ENCODE data around the gene ADRB2. TPM values are rescaled to one million over a fixed set of nuclear protein-coding genes. Genes with fewer than 3 reads are reported as not detected.

ADRB2 gene
- total RNA-seq, 1 experiment from 2014 or later: 1.0 TPM

DNA sequence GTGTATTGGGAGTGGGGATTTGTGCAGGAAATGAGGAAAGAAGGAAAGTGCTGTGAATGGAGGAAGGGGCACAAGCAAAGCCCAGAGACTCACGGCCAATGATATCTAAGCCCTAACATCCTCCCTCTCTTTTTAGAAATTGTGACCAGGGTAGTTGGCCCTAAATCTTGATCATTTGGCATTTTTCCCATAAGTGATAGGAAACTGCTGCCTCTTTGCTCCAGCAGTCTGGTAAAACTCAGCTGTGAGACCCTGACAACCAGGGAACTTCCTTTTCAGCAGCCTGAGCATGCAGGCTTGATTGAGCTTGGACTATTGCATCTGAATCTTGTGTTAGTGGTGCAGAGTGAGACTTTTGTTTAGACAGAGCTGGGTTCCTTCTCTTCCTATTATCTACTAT is 9.6 kb upstream of the ADRB2 start:
- TF ChIP-seq, protein P1, sequence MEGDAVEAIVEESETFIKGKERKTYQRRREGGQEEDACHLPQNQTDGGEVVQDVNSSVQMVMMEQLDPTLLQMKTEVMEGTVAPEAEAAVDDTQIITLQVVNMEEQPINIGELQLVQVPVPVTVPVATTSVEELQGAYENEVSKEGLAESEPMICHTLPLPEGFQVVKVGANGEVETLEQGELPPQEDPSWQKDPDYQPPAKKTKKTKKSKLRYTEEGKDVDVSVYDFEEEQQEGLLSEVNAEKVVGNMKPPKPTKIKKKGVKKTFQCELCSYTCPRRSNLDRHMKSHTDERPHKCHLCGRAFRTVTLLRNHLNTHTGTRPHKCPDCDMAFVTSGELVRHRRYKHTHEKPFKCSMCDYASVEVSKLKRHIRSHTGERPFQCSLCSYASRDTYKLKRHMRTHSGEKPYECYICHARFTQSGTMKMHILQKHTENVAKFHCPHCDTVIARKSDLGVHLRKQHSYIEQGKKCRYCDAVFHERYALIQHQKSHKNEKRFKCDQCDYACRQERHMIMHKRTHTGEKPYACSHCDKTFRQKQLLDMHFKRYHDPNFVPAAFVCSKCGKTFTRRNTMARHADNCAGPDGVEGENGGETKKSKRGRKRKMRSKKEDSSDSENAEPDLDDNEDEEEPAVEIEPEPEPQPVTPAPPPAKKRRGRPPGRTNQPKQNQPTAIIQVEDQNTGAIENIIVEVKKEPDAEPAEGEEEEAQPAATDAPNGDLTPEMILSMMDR (IDR thresholded peaks at IDR 0.05): no peak
- TF ChIP-seq SIN3A (IDR thresholded peaks at IDR 0.05; ENCODE audit: borderline replicate concordance, insufficient read depth, low read depth, low read length) (no peak), POLR2AphosphoS5 (IDR thresholded peaks at IDR 0.05; ENCODE audit: low read depth, low read length) (no peak), TCF7L2 (IDR thresholded peaks at IDR 0.05; ENCODE audit: low read depth, low read length) (no peak)
- TF ChIP-seq, protein P2, sequence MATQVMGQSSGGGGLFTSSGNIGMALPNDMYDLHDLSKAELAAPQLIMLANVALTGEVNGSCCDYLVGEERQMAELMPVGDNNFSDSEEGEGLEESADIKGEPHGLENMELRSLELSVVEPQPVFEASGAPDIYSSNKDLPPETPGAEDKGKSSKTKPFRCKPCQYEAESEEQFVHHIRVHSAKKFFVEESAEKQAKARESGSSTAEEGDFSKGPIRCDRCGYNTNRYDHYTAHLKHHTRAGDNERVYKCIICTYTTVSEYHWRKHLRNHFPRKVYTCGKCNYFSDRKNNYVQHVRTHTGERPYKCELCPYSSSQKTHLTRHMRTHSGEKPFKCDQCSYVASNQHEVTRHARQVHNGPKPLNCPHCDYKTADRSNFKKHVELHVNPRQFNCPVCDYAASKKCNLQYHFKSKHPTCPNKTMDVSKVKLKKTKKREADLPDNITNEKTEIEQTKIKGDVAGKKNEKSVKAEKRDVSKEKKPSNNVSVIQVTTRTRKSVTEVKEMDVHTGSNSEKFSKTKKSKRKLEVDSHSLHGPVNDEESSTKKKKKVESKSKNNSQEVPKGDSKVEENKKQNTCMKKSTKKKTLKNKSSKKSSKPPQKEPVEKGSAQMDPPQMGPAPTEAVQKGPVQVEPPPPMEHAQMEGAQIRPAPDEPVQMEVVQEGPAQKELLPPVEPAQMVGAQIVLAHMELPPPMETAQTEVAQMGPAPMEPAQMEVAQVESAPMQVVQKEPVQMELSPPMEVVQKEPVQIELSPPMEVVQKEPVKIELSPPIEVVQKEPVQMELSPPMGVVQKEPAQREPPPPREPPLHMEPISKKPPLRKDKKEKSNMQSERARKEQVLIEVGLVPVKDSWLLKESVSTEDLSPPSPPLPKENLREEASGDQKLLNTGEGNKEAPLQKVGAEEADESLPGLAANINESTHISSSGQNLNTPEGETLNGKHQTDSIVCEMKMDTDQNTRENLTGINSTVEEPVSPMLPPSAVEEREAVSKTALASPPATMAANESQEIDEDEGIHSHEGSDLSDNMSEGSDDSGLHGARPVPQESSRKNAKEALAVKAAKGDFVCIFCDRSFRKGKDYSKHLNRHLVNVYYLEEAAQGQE (IDR thresholded peaks at IDR 0.05; ENCODE audit: insufficient read depth in 1 of 2, low read depth in 2 of 2, low read length in 1 of 2): no peak
- ChIA-PET CTCF (no interaction called here), POLR2A (no interaction called here)
- BruUV-seq (replicated peaks): no TSS peak
- no peak for ATAC-seq
- Histone ChIP-seq H3K9me3 (ENCODE audit: control insufficient read depth, insufficient read depth, low read depth, low read length) (no peaks in the 10 kb centered on the region), H3K27ac (ENCODE audit: low read length) (no peak overlapping the region), H3K4me1 (ENCODE audit: control insufficient read depth, insufficient read depth, low read length) (no peaks in the 10 kb centered on the region), H3K27me3 (ENCODE audit: control insufficient read depth, insufficient read depth, low read length) (no peaks in the 10 kb centered on the region), H3K36me3 (ENCODE audit: control insufficient read depth, insufficient read depth, low read length) (no peaks in the 10 kb centered on the region; the same call in 1 of the 2 replicates), H3K4me3 (ENCODE audit: low read depth in 2 of 2, low read length in 2 of 2) (no peak overlapping the region)
- DNase-seq (ENCODE audit: low read depth, low spot score): no peak
- in situ Hi-C loops (cut with HindIII; ENCODE audit: low pct_unique_long_range_greater_than_20kb, low sequenced_read_pairs): no loop called here
- intact Hi-C loops (cut with micrococcal nuclease; ENCODE audit: unreplicated experiment): no loop called here

DNA sequence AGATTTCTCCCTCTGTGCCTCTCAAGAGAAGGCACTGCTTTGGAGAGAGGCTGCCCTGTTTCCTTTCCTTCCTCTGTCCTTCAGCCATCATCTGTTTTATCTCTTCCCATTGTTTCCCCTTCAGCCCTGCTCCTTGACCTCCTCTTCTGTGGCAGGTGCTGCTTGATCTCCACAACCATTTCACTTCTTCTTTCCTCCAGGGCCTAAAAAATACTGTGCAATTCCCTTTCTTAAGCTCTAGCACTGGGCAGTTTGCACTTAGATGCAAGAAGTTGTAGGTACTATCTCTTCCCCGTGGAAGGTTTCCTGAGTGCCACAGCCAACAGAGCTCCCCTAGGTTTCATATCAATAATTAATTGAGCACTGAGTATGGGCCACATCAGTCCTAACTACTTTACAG is 8.8 kb upstream of the ADRB2 start:
- in situ Hi-C loops (cut with HindIII; ENCODE audit: low pct_unique_long_range_greater_than_20kb, low sequenced_read_pairs): no loop called here
- DNase-seq (ENCODE audit: low read depth, low spot score) (no peak), ATAC-seq (no peak)
- no peaks in the 10 kb centered on the region for H3K27me3 ChIP-seq (ENCODE audit: control insufficient read depth, insufficient read depth, low read length)
- BruUV-seq (replicated peaks): no TSS peak
- POLR2A ChIA-PET: no interaction called here
- H3K4me1 ChIP-seq (ENCODE audit: control insufficient read depth, insufficient read depth, low read length): no peaks in the 10 kb centered on the region
- intact Hi-C loops (cut with micrococcal nuclease; ENCODE audit: unreplicated experiment): no loop called here
- H3K9me3 ChIP-seq (ENCODE audit: control insufficient read depth, insufficient read depth, low read depth, low read length): no peaks in the 10 kb centered on the region
- TF ChIP-seq POLR2AphosphoS5 (IDR thresholded peaks at IDR 0.05; ENCODE audit: low read depth, low read length) (no peak), TCF7L2 (IDR thresholded peaks at IDR 0.05; ENCODE audit: low read depth, low read length) (no peak), SIN3A (IDR thresholded peaks at IDR 0.05; ENCODE audit: borderline replicate concordance, insufficient read depth, low read depth, low read length) (no peak)
- TF ChIP-seq, protein P2 (IDR thresholded peaks at IDR 0.05; ENCODE audit: insufficient read depth in 1 of 2, low read depth in 2 of 2, low read length in 1 of 2): no peak
- TF ChIP-seq, protein P1 (IDR thresholded peaks at IDR 0.05): no peak
- H3K27ac ChIP-seq (ENCODE audit: low read length): no peak overlapping the region
- CTCF ChIA-PET: no interaction called here
- H3K4me3 ChIP-seq (ENCODE audit: low read depth in 2 of 2, low read length in 2 of 2): no peak overlapping the region
- H3K36me3 ChIP-seq (ENCODE audit: control insufficient read depth, insufficient read depth, low read length): no peaks in the 10 kb centered on the region; the same call in 1 of the 2 replicates

Data from Panc1 (cell line).